ENCODE results near the gene ASB3.
"Not testable (repeated sequence)": the region's sequence is repeated elsewhere in the genome, so short reads cannot be mapped to it uniquely, and the experiment has no call there.

Gene ASB3

DNA sequence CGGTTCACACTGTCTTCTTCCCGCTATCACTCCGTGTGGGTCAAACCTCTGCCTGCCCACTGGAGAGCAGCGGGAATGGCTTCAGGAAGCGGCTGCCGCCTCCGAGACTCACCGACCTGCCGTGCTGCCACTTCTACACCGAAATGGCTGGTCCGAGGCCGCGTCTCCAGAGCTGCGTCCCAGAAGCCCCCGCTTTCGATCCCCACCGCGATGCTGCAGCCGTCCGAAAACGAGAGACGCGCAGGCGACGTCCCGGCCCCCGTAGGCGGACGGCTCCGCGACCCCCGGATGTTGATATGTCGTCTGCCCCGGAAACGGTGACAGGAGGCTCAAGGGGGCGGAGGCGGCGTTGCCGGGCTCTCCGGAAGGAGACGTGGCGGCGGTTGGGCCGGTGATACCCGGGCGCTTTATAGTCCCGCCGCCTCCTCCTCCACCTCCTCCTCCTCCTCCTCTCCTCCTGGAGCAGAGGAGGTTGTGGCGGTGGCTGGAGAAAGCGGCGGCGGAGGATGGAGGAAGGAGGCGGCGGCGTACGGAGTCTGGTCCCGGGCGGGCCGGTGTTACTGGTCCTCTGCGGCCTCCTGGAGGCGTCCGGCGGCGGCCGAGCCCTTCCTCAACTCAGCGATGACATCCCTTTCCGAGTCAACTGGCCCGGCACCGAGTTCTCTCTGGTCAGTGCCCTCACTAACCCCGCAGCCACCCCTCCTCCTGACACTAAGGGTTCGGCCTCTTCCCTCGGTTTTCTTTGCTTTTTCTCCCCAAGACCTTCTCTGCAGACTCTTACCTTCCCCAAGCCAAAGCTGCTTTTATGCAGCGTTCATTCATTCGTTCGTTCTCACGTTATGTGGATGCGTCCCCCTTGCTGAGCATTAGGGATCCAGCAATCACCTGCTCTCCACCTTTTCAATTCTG is at the start of gene ASB3, which contains the start of gene ERLEC1:
ASB3 (minus strand) TSS at position 249 of the 909 bp plus-strand sequence. CDS start 21,381 bp downstream, outside the sequence.
ERLEC1 (plus strand) TSS at position 340 of the 909 bp plus-strand sequence; CDS start at position 507, 167 bp downstream.
- peak; percentile 91 to 99 (median 93) for DNase-seq
- intact Hi-C loops (cut with DNase I), result no loop called here

DNA sequence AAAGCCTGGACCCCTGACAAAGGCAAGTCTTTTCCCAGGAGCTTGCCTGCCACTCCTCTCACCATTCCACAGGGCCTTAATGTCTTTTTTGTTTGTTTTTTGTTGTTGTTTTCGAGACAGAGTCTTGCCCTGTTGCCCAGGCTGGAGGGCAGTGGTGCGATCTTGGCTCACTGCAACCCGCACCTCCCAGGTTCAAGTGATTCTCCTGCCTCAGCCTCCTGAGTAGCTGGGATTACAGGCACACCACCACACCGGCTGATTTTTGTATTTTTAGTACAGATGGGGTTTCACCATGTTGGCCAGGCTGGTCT is 43.2 kb upstream of the ASB3 start:
- DNase-seq; intact Hi-C loops (cut with DNase I): not testable (repeated sequence)

DNA sequence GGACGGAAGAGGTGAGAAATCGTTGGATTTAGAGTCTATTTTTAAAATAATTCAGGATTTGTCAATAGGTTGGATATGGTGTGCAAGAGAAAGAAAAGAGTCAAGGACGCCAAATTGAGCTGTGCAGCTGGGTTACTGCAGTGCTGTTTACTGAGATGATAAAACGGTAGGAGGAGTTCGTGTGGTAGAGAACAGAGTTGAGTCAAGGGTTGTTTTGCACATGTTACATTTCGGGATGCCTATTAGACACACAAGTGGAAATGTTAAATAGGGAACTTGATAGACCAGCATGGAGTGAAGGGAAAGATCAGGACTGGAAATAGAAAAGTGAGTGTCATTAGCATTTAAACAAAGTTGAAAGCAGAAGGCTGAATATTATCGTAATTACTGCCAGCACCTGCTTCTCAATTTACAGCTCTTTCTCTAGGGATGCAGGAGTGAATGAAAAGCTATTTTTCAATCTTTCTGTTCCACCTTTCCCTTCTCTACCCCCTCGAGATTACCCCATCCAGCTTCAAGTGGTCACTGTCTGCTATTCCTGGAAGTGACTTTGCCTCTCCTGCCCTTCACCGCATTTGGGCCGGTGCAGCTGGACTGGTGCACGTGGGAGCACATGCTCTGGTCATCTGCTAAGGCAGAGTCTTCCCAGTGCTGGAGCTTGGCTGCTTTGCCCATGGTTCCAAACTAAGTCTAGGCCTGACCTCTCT is 42.7 kb upstream of the ASB3 start:
- DNase-seq, result peak in 2 of 10 donors; percentile 14 to 85
- intact Hi-C loops (cut with DNase I), result no loop called here

DNA sequence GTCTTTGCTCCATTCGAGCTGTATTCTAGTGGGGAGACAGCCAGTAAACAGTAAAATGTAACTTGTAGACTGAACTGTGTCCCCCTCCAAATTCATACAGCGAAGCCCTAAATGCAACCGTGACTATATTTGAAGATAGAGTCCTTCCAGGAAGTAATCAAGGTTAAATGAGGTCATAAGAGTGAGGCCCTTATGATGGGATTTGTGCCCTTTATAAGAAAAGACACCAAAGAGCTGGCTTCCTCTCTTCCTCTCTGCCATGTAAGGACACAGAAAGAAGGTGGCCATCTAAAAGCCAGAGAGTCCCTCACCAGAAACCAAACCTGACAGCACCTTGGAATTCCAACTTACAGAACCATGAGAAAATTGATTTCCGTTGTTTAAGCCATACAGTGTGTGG is 41.6 kb upstream of the ASB3 start:
- no peak for DNase-seq
- intact Hi-C loops (cut with DNase I), result no loop called here

GRCh38 chr2:53827398-53828175 is 40.8 kb upstream of the ASB3 start:
- no peak for DNase-seq
- intact Hi-C loops (cut with DNase I), result no loop called here

- intact Hi-C loops (cut with DNase I), result no loop called here
- DNase-seq, result no peak
Measured at GRCh38 chr2:53826587-53827397, 40.0 kb upstream of the ASB3 start.

GRCh38 chr2:53826030-53826410 is 39.3 kb upstream of the ASB3 start:
- DNase-seq, result no peak
- intact Hi-C loops (cut with DNase I), result no loop called here

- intact Hi-C loops (cut with DNase I); DNase-seq: not testable (repeated sequence)
Measured at GRCh38 chr2:53823639-53824038, 36.9 kb upstream of the ASB3 start.

DNA sequence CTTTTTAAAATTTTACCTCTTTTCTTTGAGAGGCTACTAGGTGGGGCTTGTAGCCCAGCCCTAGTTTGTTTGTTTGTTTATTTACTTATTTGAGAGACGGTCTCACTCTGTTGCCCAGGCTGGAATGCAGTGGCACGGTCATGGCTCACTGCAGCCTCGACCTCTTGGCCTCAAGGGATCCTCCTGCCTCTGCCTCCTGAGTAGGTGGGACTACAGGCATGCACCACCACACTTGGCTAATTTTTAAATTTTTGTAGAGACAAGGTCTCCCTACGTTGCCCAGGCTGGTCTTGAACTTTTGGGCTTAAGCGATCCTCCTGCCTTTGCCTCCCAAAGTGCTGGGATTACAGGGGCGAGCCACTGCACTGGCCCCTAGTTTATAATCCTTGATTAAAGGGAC is 35.1 kb upstream of the ASB3 start:
- no peak for DNase-seq
- intact Hi-C loops (cut with DNase I), result no loop called here

GRCh38 chr2:53820711-53821110 is 34.0 kb upstream of the ASB3 start:
- DNase-seq, result no peak
- intact Hi-C loops (cut with DNase I), result no loop called here

- DNase-seq, result no peak
- intact Hi-C loops (cut with DNase I), result no loop called here
Measured at GRCh38 chr2:53820048-53820447, 33.3 kb upstream of the ASB3 start.

- no peak for DNase-seq
- intact Hi-C loops (cut with DNase I), result no loop called here
Measured at GRCh38 chr2:53819634-53820033, 32.9 kb upstream of the ASB3 start.

DNA sequence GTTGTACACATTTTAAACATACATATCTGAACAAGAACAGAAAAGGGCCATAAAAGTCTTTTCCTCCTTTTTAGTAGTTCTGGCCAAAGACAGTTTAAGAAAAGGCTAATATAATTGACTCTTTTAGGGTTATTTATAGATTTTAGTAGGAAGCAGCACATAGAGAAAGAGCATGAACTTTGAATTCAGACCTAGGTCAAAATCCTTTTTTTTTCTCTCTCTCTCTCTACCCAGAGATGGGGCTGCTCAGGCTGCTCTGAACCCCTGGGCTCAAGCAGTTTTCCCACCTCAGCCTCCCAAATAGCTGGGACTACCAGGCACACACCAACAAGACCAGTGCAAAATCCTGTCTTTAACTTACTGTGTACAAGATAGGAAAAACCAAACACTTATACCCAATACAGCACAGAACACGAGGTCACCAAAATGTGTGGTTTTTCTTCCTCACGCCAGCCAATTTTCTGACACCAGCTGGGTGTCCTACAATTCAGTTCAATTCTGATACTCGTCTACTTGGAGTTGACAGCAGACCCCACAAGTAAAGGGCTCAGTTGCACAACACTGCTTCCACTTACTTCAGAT is 32.2 kb upstream of the ASB3 start:
- no peak for DNase-seq
- intact Hi-C loops (cut with DNase I), result no loop called here

DNA sequence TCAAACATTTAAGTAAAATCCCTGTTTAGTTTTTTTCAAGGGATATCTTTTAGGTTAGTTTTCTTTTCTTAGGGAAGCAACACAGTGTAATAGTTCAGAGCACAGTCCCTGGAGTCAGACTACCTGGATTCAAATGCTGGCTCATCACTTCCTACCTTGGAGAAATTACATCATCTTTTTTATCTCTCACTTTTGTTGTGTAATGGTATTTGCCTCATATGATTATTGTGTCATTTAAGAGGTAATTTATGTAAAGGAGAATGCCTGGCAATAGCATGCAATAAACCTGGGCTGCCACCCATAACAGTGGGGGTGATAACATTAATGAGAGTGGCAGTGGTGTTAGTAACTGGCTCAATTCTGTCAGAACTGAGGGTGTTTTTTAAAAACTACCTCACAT is 26.4 kb upstream of the ASB3 start:
- intact Hi-C loops (cut with DNase I), result no loop called here
- DNase-seq, result no peak

GRCh38 chr2:53811601-53812000 is 24.8 kb upstream of the ASB3 start:
- intact Hi-C loops (cut with DNase I), result no loop called here
- DNase-seq, result no peak

DNA sequence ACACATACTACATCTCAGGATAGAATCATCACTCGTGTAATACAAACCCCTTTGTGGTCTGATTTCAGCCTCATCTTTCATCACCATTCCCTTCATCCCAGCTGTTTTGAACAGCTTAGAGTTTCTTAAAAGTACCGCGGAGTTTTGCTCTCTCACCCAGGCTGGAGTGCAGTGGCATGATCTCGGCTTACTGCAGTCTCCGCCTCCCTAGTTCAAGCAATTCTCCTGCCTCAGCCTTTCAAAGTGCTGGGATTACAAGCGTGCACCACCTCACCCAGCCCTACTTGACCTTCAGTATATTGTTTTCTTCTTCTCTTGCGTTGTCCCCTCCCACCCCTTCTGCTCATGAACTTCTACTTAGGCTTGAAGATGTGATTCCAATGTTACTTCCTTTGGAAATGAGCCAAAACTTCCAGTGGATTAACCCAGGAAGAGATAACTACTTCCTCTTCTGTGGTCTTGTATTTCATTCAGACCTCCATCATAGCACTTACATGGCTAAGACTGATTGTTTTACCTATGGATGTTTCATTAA is 15.9 kb upstream of the ASB3 start:
- intact Hi-C loops (cut with DNase I), result no loop called here
- no peak for DNase-seq

GRCh38 chr2:53801547-53801946 is 14.8 kb upstream of the ASB3 start:
- no peak for DNase-seq
- intact Hi-C loops (cut with DNase I), result no loop called here

DNA sequence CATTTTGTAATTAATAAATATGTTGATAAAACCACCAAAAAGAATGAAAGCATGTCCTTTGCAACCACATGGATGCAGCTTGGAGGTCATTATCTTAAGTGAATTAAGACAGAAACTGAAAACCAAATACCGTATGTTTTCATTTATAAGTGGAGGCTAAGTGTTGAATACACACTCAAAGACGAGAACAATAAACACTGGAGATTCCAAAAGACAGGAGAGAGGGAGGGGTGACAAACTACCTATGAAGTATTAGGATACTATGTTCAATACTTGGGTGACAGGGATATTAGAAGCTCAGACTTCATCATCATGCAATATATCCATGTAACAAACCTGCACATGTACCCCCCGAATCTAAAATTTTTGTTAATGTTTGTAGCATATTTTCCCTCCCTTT is 7.1 kb upstream of the ASB3 start:
- intact Hi-C loops (cut with DNase I), result no loop called here
- no peak for DNase-seq

GRCh38 chr2:53793261-53793660 is 6.5 kb upstream of the ASB3 start:
- intact Hi-C loops (cut with DNase I), result no loop called here
- no peak for DNase-seq
